SK-N-MC (cell line): Measurements from ENCODE around the gene ENPP7.

Experiments
- DNase-seq: peaks from one replicate; pipeline ENCODE4 v3.0.0-alpha.2; 2011; ENCODE audit warnings: low read depth, low spot score
- H3K27ac ChIP-seq: fragments of 200-600 bp; sonication (generic); 2 replicates; pipeline ENCODE4 v1.5.1; 2016; ENCODE audit warnings: mixed run types
- H3K36me3 ChIP-seq: fragments of 200-600 bp; sonication (generic); 2 replicates; pipeline ENCODE4 v1.6.1; 2017; ENCODE audit warnings: antibody characterized with exemption, low read length, mixed read lengths; ENCODE audit not compliant: insufficient read depth
- H3K4me3 ChIP-seq: fragments of 200-600 bp; sonication (generic); 2 replicates; pipeline ENCODE4 v1.5.1; 2016
- H3K9ac ChIP-seq: fragments of 200-600 bp; sonication (generic); 2 replicates; pipeline ENCODE4 v1.8.0; 2017; ENCODE audit warnings: mixed run types, mixed read lengths; ENCODE audit not compliant: insufficient read length
- H3K9me3 ChIP-seq: fragments of 200-600 bp; sonication (generic); 2 replicates; pipeline ENCODE4 v1.6.1; 2017; ENCODE audit warnings: low read depth, mild to moderate bottlenecking, antibody characterized with exemption, low read length, moderate library complexity, mixed read lengths
- EZH2 ChIP-seq: fragments of 200-600 bp; sonication (generic); IDR thresholded peaks from one replicate; pipeline ENCODE4 v1.6.1; 2017; ENCODE audit warnings: antibody characterized with exemption
- FOXP2 ChIP-seq: optimal IDR thresholded peaks from 2 replicates; pipeline ENCODE3; 2011; ENCODE audit warnings: mild to moderate bottlenecking, moderate library complexity; ENCODE audit not compliant: insufficient read depth; ENCODE audit errors: extremely low read length, control extremely low read depth
- POLR2AphosphoS5 ChIP-seq: IDR thresholded peaks from 2 replicates; pipeline ENCODE4 v1.6.1; 2012; ENCODE audit warnings: mild to moderate bottlenecking, low read depth, low read length, borderline replicate concordance

The ENPP7 gene, protein sequence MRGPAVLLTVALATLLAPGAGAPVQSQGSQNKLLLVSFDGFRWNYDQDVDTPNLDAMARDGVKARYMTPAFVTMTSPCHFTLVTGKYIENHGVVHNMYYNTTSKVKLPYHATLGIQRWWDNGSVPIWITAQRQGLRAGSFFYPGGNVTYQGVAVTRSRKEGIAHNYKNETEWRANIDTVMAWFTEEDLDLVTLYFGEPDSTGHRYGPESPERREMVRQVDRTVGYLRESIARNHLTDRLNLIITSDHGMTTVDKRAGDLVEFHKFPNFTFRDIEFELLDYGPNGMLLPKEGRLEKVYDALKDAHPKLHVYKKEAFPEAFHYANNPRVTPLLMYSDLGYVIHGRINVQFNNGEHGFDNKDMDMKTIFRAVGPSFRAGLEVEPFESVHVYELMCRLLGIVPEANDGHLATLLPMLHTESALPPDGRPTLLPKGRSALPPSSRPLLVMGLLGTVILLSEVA

DNA sequence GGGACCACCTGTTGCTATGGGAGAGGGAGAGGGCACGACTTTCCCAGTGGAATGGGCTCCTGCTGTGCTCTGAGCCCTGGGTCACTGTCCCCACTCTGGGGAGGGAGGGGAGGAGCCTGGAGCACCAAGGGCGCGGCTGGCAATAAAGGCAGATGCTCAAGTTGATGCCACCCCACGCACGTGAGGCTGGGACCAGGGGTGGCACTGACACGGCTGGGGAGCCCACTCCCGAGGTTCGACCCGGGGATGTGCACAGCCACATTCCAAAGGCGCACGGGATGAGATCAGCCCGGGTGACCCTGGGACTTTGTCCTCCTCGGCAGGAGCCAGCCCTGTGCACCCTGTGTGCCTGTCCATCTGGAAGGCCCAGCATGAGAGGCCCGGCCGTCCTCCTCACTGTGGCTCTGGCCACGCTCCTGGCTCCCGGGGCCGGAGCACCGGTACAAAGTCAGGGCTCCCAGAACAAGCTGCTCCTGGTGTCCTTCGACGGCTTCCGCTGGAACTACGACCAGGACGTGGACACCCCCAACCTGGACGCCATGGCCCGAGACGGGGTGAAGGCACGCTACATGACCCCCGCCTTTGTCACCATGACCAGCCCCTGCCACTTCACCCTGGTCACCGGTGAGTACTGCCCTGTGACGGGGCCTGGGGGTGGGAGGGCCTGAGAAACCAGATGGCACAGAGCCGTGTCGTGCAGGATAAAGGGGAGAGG lies at the start of gene ENPP7:
ENPP7 (plus strand) TSS at position 175 of the 715 bp plus-strand sequence; CDS start at position 372, 197 bp downstream.
- Histone ChIP-seq H3K27ac (no peak within 1 kb of the TSS), H3K9ac (no peak within 1 kb of the TSS), H3K4me3 (no peak within 1 kb of the TSS), H3K9me3 (no peaks in the 10 kb centered on the region), H3K36me3 (no peaks in the 10 kb centered on the region)
- no peak for DNase-seq
- TF ChIP-seq EZH2 (no peak), FOXP2 (no peak), POLR2AphosphoS5 (no peak)

DNA sequence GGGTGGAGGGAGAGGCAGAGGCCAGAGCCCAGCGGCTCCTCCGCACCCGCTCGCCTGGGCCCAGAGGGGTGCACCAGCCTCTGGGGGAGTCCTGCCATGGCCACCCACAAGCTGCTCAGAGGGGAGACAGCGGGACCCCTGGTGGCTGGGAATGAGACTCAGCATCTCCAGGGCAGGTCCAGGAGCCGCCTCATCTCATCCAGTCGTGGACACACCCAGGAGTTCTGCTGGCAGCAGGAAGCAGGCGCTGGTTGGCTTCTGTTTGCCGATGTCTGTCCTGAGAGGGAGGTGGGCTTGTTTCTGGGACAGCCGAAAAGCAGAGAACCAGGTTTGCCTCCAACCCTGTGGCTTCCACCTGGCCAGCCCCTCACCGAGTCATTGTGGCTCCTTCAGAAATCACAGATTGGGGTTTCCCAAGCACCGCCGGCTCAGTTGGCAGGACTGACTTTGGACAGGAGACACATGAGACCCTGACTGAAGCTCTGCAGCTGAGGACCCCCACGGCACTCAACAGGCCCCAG lies 49.6 kb upstream of the ENPP7 start:
- no peak for DNase-seq
- TF ChIP-seq POLR2AphosphoS5: no peak
- no peak for TF ChIP-seq FOXP2
- TF ChIP-seq EZH2: no peak
- H3K9me3 ChIP-seq: no peaks in the 10 kb centered on the region
- no peak overlapping the region for H3K27ac ChIP-seq
- no peaks in the 10 kb centered on the region for H3K36me3 ChIP-seq
- H3K4me3 ChIP-seq: no peak overlapping the region
- no peak overlapping the region for H3K9ac ChIP-seq

DNA sequence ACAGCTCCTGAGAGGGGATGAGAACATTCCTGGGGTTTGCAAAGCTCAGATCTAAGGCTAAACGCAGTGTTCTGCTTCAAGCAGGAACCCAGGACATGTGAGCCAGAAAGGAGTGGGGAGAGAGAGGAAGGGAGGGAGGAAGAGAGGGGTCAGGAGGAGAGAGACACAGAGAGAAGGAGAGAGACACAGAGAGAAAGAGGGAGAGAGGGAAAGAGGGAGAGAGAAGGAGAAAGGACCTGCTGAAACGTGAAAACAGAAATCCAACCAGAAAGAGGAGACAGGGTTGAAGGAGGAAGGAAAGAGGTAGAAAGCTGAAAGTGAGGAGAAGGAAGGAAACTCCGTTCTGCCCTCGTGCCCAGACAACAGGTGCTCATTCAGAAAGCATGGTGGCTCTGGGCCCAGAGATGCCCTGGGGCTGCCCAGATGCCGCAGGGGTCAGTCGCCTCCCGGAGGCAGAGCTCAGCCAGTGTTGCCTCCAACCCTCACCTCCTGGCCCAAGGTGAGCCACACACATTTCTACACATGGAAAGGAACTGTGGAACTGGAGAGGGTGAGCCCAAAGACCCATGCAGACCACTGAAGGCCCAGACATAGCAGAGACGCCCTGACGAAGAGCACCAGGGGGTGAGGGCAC lies 49.0 kb upstream of the ENPP7 start:
- no peak for TF ChIP-seq POLR2AphosphoS5
- TF ChIP-seq FOXP2: no peak
- TF ChIP-seq EZH2: no peak
- Histone ChIP-seq H3K9me3 (no peaks in the 10 kb centered on the region), H3K4me3 (no peak overlapping the region), H3K9ac (no peak overlapping the region), H3K27ac (no peak overlapping the region), H3K36me3 (no peaks in the 10 kb centered on the region)
- DNase-seq: no peak

DNA sequence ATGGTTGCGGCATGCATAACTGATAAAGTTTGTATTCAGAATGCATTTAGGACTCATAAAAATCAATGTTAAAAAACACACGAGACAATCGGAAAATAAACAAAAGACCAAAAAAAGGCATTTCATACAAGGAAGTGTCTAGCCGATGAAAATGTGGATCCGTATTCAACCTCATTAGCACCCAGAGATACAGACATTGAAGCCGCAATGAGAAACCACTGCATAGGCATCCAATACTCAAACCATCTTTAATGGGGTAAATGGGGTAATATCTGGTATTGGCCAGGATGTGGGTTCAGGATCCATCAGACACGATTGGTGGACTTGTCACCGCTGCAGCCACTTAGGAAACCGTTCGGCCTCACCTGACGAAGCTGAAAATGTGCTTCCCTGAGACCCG lies 47.4 kb upstream of the ENPP7 start:
- H3K27ac ChIP-seq: no peak overlapping the region
- no peak overlapping the region for H3K9ac ChIP-seq
- no peaks in the 10 kb centered on the region for H3K36me3 ChIP-seq
- TF ChIP-seq EZH2: no peak
- TF ChIP-seq POLR2AphosphoS5: no peak
- no peak for TF ChIP-seq FOXP2
- no peaks in the 10 kb centered on the region for H3K9me3 ChIP-seq
- DNase-seq: no peak
- no peak overlapping the region for H3K4me3 ChIP-seq

DNA sequence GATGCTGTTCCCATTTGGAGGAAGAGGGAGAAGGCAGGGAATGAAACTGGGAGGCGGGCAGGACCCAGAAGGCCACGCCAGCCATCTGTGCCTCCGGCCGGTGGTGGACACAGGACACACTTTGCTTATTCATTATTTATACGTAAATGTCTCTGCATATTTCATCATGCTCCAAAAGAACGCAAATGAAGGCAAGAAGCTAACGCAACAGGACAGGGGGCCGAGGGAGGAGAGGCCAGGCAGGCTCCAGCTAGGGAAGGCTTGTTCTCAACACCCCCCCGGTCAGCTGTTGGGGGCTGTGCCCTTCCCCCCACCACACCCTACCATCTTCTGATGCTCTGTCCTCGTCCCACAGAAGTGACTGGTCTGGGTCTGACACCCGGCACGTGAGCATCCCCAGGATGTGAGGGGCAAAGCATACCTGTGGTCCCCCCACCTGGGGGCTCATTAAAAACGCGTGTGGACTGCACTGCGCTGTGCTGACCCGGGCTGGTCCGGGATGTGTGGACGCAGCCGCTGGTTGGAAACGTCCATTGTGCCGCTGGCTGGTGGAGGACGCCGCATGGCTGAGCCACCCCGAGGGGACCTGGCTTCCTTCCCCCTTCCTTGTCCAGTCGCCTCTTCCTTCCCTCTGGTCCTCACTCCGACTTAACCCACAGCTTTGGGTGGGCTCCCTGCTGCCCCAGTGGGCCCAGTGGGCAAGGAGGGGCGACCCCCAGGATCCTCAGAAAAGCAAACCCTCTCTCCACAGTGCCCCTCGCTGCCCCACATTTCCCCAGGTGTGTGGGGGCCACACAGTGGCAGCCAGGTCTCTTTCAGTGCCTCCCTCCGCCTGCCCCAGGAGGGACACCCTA lies 46.4 kb upstream of the ENPP7 start:
- H3K4me3 ChIP-seq: no peak overlapping the region
- DNase-seq: no peak
- no peak overlapping the region for H3K9ac ChIP-seq
- H3K27ac ChIP-seq: no peak overlapping the region
- H3K36me3 ChIP-seq: no peaks in the 10 kb centered on the region
- TF ChIP-seq EZH2 (no peak), FOXP2 (no peak), POLR2AphosphoS5 (no peak)
- H3K9me3 ChIP-seq: no peaks in the 10 kb centered on the region

DNA sequence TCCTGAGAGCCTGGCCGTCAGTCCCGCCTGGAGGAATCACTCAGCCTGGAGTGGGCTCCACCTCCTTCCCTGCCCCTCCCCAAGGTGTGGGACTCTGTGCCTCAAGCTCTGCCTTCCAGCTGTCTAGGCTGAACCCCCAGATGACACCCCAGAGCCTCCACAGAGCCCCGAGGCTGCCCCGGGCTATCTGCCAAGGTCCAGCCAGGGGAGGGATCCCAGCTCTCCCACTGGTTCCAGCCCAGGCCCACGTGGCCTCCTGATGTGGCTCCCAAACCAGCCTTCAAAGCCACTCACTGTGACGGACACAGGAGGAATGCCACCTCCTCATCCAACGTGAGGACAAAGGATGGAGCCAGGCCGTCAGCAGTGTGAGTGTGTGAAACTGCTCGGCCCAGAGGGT lies 45.6 kb upstream of the ENPP7 start:
- H3K27ac ChIP-seq: no peak overlapping the region
- no peak overlapping the region for H3K4me3 ChIP-seq
- no peak for DNase-seq
- no peaks in the 10 kb centered on the region for H3K9me3 ChIP-seq
- H3K36me3 ChIP-seq: no peaks in the 10 kb centered on the region
- TF ChIP-seq FOXP2: no peak
- no peak for TF ChIP-seq POLR2AphosphoS5
- no peak for TF ChIP-seq EZH2
- no peak overlapping the region for H3K9ac ChIP-seq

DNA sequence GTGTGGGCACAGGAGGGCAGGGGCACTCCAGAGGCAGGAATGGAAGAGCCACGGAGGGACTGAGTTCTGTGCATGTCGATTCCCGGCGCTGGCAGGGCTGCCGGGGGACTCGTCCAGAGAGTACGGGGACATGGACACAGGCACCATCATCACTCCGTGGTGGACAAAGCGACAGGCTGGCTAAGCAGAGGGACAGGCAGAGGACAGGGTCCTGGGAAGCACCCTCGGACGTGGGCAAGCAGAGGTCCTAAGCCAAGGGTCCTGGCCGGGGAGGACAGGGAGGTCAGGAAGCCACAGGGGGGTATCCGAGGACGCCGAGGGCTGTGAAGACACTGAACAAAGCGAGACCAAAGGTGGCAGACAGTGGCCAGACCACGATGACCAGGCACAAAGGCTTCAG lies 44.3 kb upstream of the ENPP7 start:
- H3K27ac ChIP-seq: no peak overlapping the region
- TF ChIP-seq FOXP2 (no peak), POLR2AphosphoS5 (no peak), EZH2 (no peak)
- H3K4me3 ChIP-seq: no peak overlapping the region
- H3K36me3 ChIP-seq: no peaks in the 10 kb centered on the region
- H3K9me3 ChIP-seq: no peaks in the 10 kb centered on the region
- no peak for DNase-seq
- no peak overlapping the region for H3K9ac ChIP-seq
